MM.1S (cell line): Measurements from ENCODE around the gene SPAG17.

Experiments used
- DNase-seq: peaks from one replicate; pipeline ENCODE4 v3.0.0-alpha.2; 2015
- H2AFZ ChIP-seq: fragments of 300-600 bp; sonication (generic); 2 replicates; pipeline ENCODE4 v1.6.0; 2016; ENCODE audit warnings: antibody characterized with exemption, low read length
- H3F3A ChIP-seq: fragments of 300-600 bp; sonication (generic); 2 replicates; pipeline ENCODE4 v1.6.1; 2016; ENCODE audit warnings: mild to moderate bottlenecking, antibody characterized with exemption, low read length, moderate library complexity, mixed read lengths; ENCODE audit not compliant: insufficient read depth
- H3K27ac ChIP-seq: fragments of 300-600 bp; sonication (generic); 2 replicates; pipeline ENCODE4 v1.5.1; 2016; ENCODE audit warnings: mild to moderate bottlenecking, low read length
- H3K27me3 ChIP-seq: fragments of 300-600 bp; sonication (generic); replicated peaks from 2 replicates; pipeline ENCODE4 v1.6.0; 2016; ENCODE audit warnings: low read length; ENCODE audit not compliant: insufficient read depth
- H3K36me3 ChIP-seq: fragments of 300-600 bp; sonication (generic); replicated peaks from 2 replicates; pipeline ENCODE4 v1.6.1; 2016; ENCODE audit warnings: mild to moderate bottlenecking, low read length, mixed read lengths; ENCODE audit not compliant: insufficient read depth
- H3K4me1 ChIP-seq: fragments of 300-600 bp; sonication (generic); 2 replicates; pipeline ENCODE4 v1.6.1; 2016; ENCODE audit warnings: low read length, mixed read lengths
- H3K4me2 ChIP-seq: fragments of 300-600 bp; sonication (generic); 2 replicates; pipeline ENCODE4 v1.6.0; 2016; ENCODE audit warnings: low read depth, low read length
- H3K4me3 ChIP-seq: fragments of 300-600 bp; sonication (generic); 2 replicates; pipeline ENCODE4 v1.5.1; 2016; ENCODE audit warnings: low read length, mixed read lengths
- H3K79me2 ChIP-seq: fragments of 300-600 bp; sonication (generic); 2 replicates; pipeline ENCODE4 v1.6.1; 2016; ENCODE audit warnings: mixed run types, low read length, mixed read lengths
- H3K9ac ChIP-seq: fragments of 300-600 bp; sonication (generic); 2 replicates; pipeline ENCODE4 v1.6.1; 2016; ENCODE audit warnings: low read length, mixed read lengths
- H3K9me2 ChIP-seq: fragments of 300-600 bp; sonication (generic); replicated peaks from 2 replicates; pipeline ENCODE4 v1.6.1; 2016; ENCODE audit warnings: mild to moderate bottlenecking, low read length, mixed read lengths; ENCODE audit not compliant: insufficient read depth
- H3K9me3 ChIP-seq: fragments of 300-600 bp; sonication (generic); replicated peaks from 2 replicates; pipeline ENCODE4 v1.6.1; 2016; ENCODE audit warnings: mild to moderate bottlenecking, low read length, mixed read lengths; ENCODE audit not compliant: insufficient read depth
- H4K20me1 ChIP-seq: fragments of 300-600 bp; sonication (generic); 2 replicates; pipeline ENCODE4 v1.6.1; 2016; ENCODE audit warnings: mild to moderate bottlenecking, low read length, moderate library complexity, mixed read lengths; ENCODE audit not compliant: insufficient read depth
- CTCF ChIP-seq: fragments of 300-600 bp; sonication (generic); IDR thresholded peaks from 2 replicates; pipeline ENCODE4 v1.5.1; 2016; ENCODE audit warnings: antibody characterized with exemption, low read length, mixed read lengths
- EZH2 ChIP-seq: fragments of 300-600 bp; sonication (generic); optimal IDR thresholded peaks from 2 replicates; pipeline ENCODE3; 2017; ENCODE audit warnings: low read depth, mild to moderate bottlenecking, antibody characterized with exemption, low read length, mixed read lengths
- EZH2phosphoT487 ChIP-seq: fragments of 300-600 bp; sonication (generic); IDR thresholded peaks from 2 replicates; pipeline ENCODE4 v1.6.1; 2018; ENCODE audit warnings: antibody characterized with exemption, low read length

SPAG17 gene

GRCh38 chr1:118090130-118090529, 94.9 kb downstream of the SPAG17 start:
- no peaks in the 10 kb centered on the region for H3K79me2 ChIP-seq
- H2AFZ ChIP-seq, result no peak overlapping the region
- TF ChIP-seq EZH2phosphoT487 (no peak), EZH2 (no peak), CTCF (no peak)
- H3K9me3 ChIP-seq, result no peaks in the 10 kb centered on the region
- no peak overlapping the region for H3K4me3 ChIP-seq
- no peak overlapping the region for H3K4me2 ChIP-seq
- H3K36me3 ChIP-seq, result no peaks in the 10 kb centered on the region
- H3K9me2 ChIP-seq, result no peaks in the 10 kb centered on the region
- H3K9ac ChIP-seq, result no peak overlapping the region
- DNase-seq, result no peak
- no peaks in the 10 kb centered on the region for H3F3A ChIP-seq
- no peaks in the 10 kb centered on the region for H3K4me1 ChIP-seq
- no peak overlapping the region for H3K27ac ChIP-seq
- H3K27me3 ChIP-seq, result no peaks in the 10 kb centered on the region
- no peaks in the 10 kb centered on the region for H4K20me1 ChIP-seq

GRCh38 chr1:118085365-118085764, 99.7 kb downstream of the SPAG17 start:
- Histone ChIP-seq H2AFZ (no peak overlapping the region), H3K9me3 (no peaks in the 10 kb centered on the region), H3F3A (peaks cover 5% of the 10 kb centered on the region; the same call in 1 of the 2 replicates), H3K9me2 (no peaks in the 10 kb centered on the region), H3K36me3 (no peaks in the 10 kb centered on the region), H3K27me3 (no peaks in the 10 kb centered on the region), H3K4me1 (peaks cover 9% of the 10 kb centered on the region), H3K79me2 (no peaks in the 10 kb centered on the region), H4K20me1 (no peaks in the 10 kb centered on the region), H3K4me3 (no peak overlapping the region), H3K4me2 (no peak overlapping the region), H3K9ac (no peak overlapping the region), H3K27ac (no peak overlapping the region)
- no peak for DNase-seq
- TF ChIP-seq EZH2phosphoT487, result no peak
- TF ChIP-seq CTCF, result no peak
- TF ChIP-seq EZH2, result no peak

GRCh38 chr1:118084400-118084799, 100.6 kb downstream of the SPAG17 start:
- no peak overlapping the region for H3K9ac ChIP-seq
- H3K4me2 ChIP-seq, result no peak overlapping the region
- H4K20me1 ChIP-seq, result no peaks in the 10 kb centered on the region
- no peaks in the 10 kb centered on the region for H3K27me3 ChIP-seq
- peaks cover 9% of the 10 kb centered on the region for H3K4me1 ChIP-seq
- H3K27ac ChIP-seq, result no peak overlapping the region
- no peak for DNase-seq
- no peak for TF ChIP-seq CTCF
- TF ChIP-seq EZH2, result no peak
- no peak for TF ChIP-seq EZH2phosphoT487
- no peaks in the 10 kb centered on the region for H3K36me3 ChIP-seq
- no peak overlapping the region for H2AFZ ChIP-seq
- no peak overlapping the region for H3K4me3 ChIP-seq
- H3K9me2 ChIP-seq, result no peaks in the 10 kb centered on the region
- peaks cover 5% of the 10 kb centered on the region; the same call in 1 of the 2 replicates for H3F3A ChIP-seq
- H3K79me2 ChIP-seq, result no peaks in the 10 kb centered on the region
- no peaks in the 10 kb centered on the region for H3K9me3 ChIP-seq
